Fibroblast of lung (primary cell): ENCODE data around the gene ANKMY1. TPM values are rescaled to one million over a fixed set of nuclear protein-coding genes. Genes with fewer than 3 reads are reported as not detected.
A peak's percentile ranks its signal among the peaks of the same experiment; 100 is the strongest.

Source experiments
- DNase-seq, 2 donors: peaks; one replicate each; pipeline versions ENCODE4 v3.0.0 to v3.0.0-alpha.2; 2010; ENCODE audit warnings: low read depth in 2 of 2
- H2AFZ ChIP-seq: 2 replicates; pipeline ENCODE4 v1.5.1; 2012; ENCODE audit warnings: low read length, control low read depth, inconsistent platforms
- H3K27ac ChIP-seq: 2 replicates; pipeline ENCODE4 v1.5.1; 2011; ENCODE audit warnings: low read length, control low read depth; ENCODE audit not compliant: insufficient read depth
- H3K27me3 ChIP-seq: 2 replicates; pipeline ENCODE4 v1.5.1; 2011; ENCODE audit warnings: mild to moderate bottlenecking, low read length; ENCODE audit not compliant: control insufficient read depth, insufficient read depth
- H3K36me3 ChIP-seq: 2 replicates; pipeline ENCODE4 v1.5.1; 2011; ENCODE audit warnings: low read length; ENCODE audit not compliant: control insufficient read depth, insufficient read depth
- H3K4me1 ChIP-seq: 2 replicates; pipeline ENCODE4 v1.5.1; 2011; ENCODE audit warnings: low read length; ENCODE audit not compliant: control insufficient read depth, insufficient read depth; ENCODE audit errors: extremely low read depth
- H3K4me2 ChIP-seq: 2 replicates; pipeline ENCODE4 v1.5.1; 2011; ENCODE audit warnings: low read length, control low read depth; ENCODE audit not compliant: insufficient read depth; ENCODE audit errors: extremely low read depth
- H3K4me3 ChIP-seq, 4 experiments: fragments of 200-600 bp in 1 of 4; sonication (generic) in 1 of 4; replicated peaks in 1 of 4; 2 replicates each; pipeline ENCODE4 v1.5.1; 2011 to 2016; ENCODE audit warnings: low read length in 4 of 4, low read depth in 3 of 4, mild to moderate bottlenecking in 3 of 4, control low read depth in 2 of 4, inconsistent platforms in 1 of 4, mixed read lengths in 1 of 4; ENCODE audit not compliant: insufficient read depth in 1 of 4; ENCODE audit errors: control extremely low read depth in 1 of 4
- H3K79me2 ChIP-seq: 2 replicates; pipeline ENCODE4 v1.5.1; 2012; ENCODE audit warnings: mild to moderate bottlenecking, low read length, inconsistent platforms; ENCODE audit not compliant: control insufficient read depth, insufficient read depth
- H3K9ac ChIP-seq: 2 replicates; pipeline ENCODE4 v1.5.1; 2011; ENCODE audit warnings: mild to moderate bottlenecking, low read length, control low read depth; ENCODE audit not compliant: insufficient read depth
- H3K9me3 ChIP-seq: 2 replicates; pipeline ENCODE4 v1.5.1; 2012; ENCODE audit warnings: low read depth, low read length; ENCODE audit not compliant: control insufficient read depth, insufficient read depth
- H4K20me1 ChIP-seq: 2 replicates; pipeline ENCODE4 v1.5.1; 2011; ENCODE audit warnings: low read length; ENCODE audit not compliant: control insufficient read depth, insufficient read depth; ENCODE audit errors: extremely low read depth
- CTCF ChIP-seq, 2 donors: IDR thresholded peaks in 1 of 2; conservative IDR thresholded peaks in 1 of 2; 1 replicate in 1 of 2; 2 replicates in 1 of 2; pipeline ENCODE4 v1.5.1; 2011 to 2012; ENCODE audit warnings: low read length in 2 of 2, control low read depth in 1 of 2, inconsistent platforms in 1 of 2, low read depth in 1 of 2, mild to moderate bottlenecking in 1 of 2
- EZH2 ChIP-seq: IDR thresholded peaks from 2 replicates; pipeline ENCODE4 v1.5.1; 2012; ENCODE audit warnings: low read length, control low read depth, mild to moderate bottlenecking; ENCODE audit errors: missing control alignments
- polyA plus RNA-seq, 2 donors: library from polyadenylated mRNA; depleted of rRNA in 1 of 2; stranded (reverse) in 1 of 2; unstranded in 1 of 2; fragments of >200 nt; gene quantifications; 2 replicates each; pipeline ENCODE4 v1.2.1, GENCODE V29; 2011 to 2012; ENCODE audit warnings: missing spikeins in 1 of 2
- total RNA-seq: library from RNA; depleted of rRNA; stranded (reverse); fragments of >200 nt; gene quantifications from 2 replicates; pipeline ENCODE4 v1.2.1, GENCODE V29; 2014

Gene ANKMY1
- total and polyA plus RNA-seq, 2 donors (not counting 1 experiment from before 2014, with no cell fraction given) = 2.8 to 7.4 TPM

GRCh38 chr2:240513549-240514287 is 44.1 kb downstream of the ANKMY1 start:
- Histone ChIP-seq H3K27ac (no peak overlapping the region), H3K79me2 (no peaks in the 10 kb centered on the region), H3K9me3 (no peaks in the 10 kb centered on the region), H3K27me3 (no peaks in the 10 kb centered on the region), H3K4me3 (no peak overlapping the region), H3K4me2 (no peak overlapping the region), H2AFZ (no peak overlapping the region), H3K4me1 (no peaks in the 10 kb centered on the region), H3K9ac (no peak overlapping the region), H4K20me1 (no peaks in the 10 kb centered on the region), H3K36me3 (no peaks in the 10 kb centered on the region)
- TF ChIP-seq CTCF (conservative IDR thresholded peaks at IDR 0.05 in 1 of 2, IDR thresholded peaks at IDR 0.05 in 1 of 2; ENCODE audit: low read depth in 1 of 2, low read length in 2 of 2) (peak; percentile 88 to 98), EZH2 (no peak)
- DNase-seq = peak; percentile 73 to 81

- Histone ChIP-seq H3K27me3 (no peaks in the 10 kb centered on the region), H3K4me3 (no peak overlapping the region)
Measured at GRCh38 chr2:240512666-240513535, 44.9 kb downstream of the ANKMY1 start.

More at GRCh38 chr2:240512666-240513535, 44.9 kb downstream of the ANKMY1 start:
- H3K4me2 ChIP-seq = no peak overlapping the region
- no peaks in the 10 kb centered on the region for H4K20me1 ChIP-seq
- H3K9me3 ChIP-seq = no peaks in the 10 kb centered on the region
- H3K79me2 ChIP-seq = no peaks in the 10 kb centered on the region
- no peaks in the 10 kb centered on the region for H3K4me1 ChIP-seq
- H2AFZ ChIP-seq = no peak overlapping the region
- no peak for DNase-seq
- no peak overlapping the region for H3K9ac ChIP-seq
- no peak overlapping the region for H3K27ac ChIP-seq
- H3K36me3 ChIP-seq = no peaks in the 10 kb centered on the region
- TF ChIP-seq CTCF (conservative IDR thresholded peaks at IDR 0.05 in 1 of 2, IDR thresholded peaks at IDR 0.05 in 1 of 2; ENCODE audit: low read depth in 1 of 2, low read length in 2 of 2) (no peak), EZH2 (no peak)
